A549 (cell line): ENCODE data around the gene MYO1E.

Source experiments
- CTCF ChIP-seq: fragments of >200 bp; sonication (Bioruptor Twin); formaldehyde crosslinking; IDR thresholded peaks from 3 replicates; pipeline ENCODE4 v1.5.1; 2016
- JUNB ChIP-seq: fragments of >200 bp; sonication (Bioruptor Twin); formaldehyde crosslinking; IDR thresholded peaks from 2 replicates; pipeline ENCODE4 v1.6.1; 2016
- MAX ChIP-seq: IDR thresholded peaks from 2 replicates; pipeline ENCODE4 v1.6.1; 2012
- MYC ChIP-seq: IDR thresholded peaks from 2 replicates; pipeline ENCODE4 v1.6.1; 2012; ENCODE audit warnings: mild to moderate bottlenecking, inconsistent platforms, low read length, improper control_type of control experiment, borderline replicate concordance
- POLR2A ChIP-seq: IDR thresholded peaks from 2 replicates; pipeline ENCODE4 v1.6.1; 2012; ENCODE audit warnings: mild to moderate bottlenecking, low read length

- TF ChIP-seq POLR2A = no peak
- TF ChIP-seq MAX = peak; percentile 15; the same call in 1 of the 2 replicates
- TF ChIP-seq CTCF = no peak
- no peak for TF ChIP-seq MYC
- TF ChIP-seq JUNB = no peak
Observed at GRCh38 chr15:59279023-59279422, 93.6 kb downstream of the MYO1E start.
